OCI-LY7 (cell line): ENCODE data around the gene DNAH6. TPM values are rescaled to one million over a fixed set of nuclear protein-coding genes. Genes with fewer than 3 reads are reported as not detected.

Experiments
- BruUV-seq: library from RNA; stranded (reverse); fragments of 400-500 nt; replicated peaks from 2 replicates; lab custom pipeline; 2021; lab: Mats Ljungman, UMichigan
- CTCF ChIA-PET: fragments of 300-600 bp; sonication (Branson Sonifier 250); formaldehyde crosslinking; loops from one replicate; lab custom pipeline; 2022; ENCODE audit warnings: antibody characterized with exemption; ENCODE audit not compliant: unreplicated experiment; lab: Charles Lee
- POLR2A ChIA-PET: fragments of 300-600 bp; sonication (Branson Sonifier 250); formaldehyde crosslinking; loops from one replicate; lab custom pipeline; 2022; ENCODE audit warnings: antibody characterized with exemption; lab: Charles Lee
- DNase-seq: peaks from one replicate; pipeline ENCODE4 v3.0.0-alpha.2; 2015; ENCODE audit warnings: low spot score
- H2AFZ ChIP-seq: fragments of 200-600 bp; sonication (generic), shearing (Covaris generic); 2 replicates; pipeline ENCODE4 v1.6.1; 2014; ENCODE audit warnings: mild to moderate bottlenecking, antibody characterized with exemption, low read length, moderate library complexity
- H3K27ac ChIP-seq: fragments of 200-600 bp; sonication (generic); 2 replicates; pipeline ENCODE4 v1.5.1; 2014; ENCODE audit warnings: mixed run types, low read depth, mild to moderate bottlenecking, moderate library complexity, low read length, inconsistent platforms; ENCODE audit not compliant: poor library complexity, severe bottlenecking
- H3K36me3 ChIP-seq: fragments of 200-600 bp; sonication (generic); 2 replicates; pipeline ENCODE4 v1.6.1; 2014; ENCODE audit warnings: mild to moderate bottlenecking, antibody characterized with exemption, low read length, moderate library complexity, mixed read lengths; ENCODE audit not compliant: insufficient read depth
- H3K4me1 ChIP-seq: fragments of 200-600 bp; sonication (generic); 2 replicates; pipeline ENCODE4 v1.5.1; 2014; ENCODE audit warnings: mild to moderate bottlenecking, low read length; ENCODE audit not compliant: insufficient read depth, poor library complexity, severe bottlenecking
- H3K4me2 ChIP-seq: fragments of 200-600 bp; sonication (generic); 2 replicates; pipeline ENCODE4 v1.6.1; 2014; ENCODE audit warnings: mild to moderate bottlenecking, low read length
- H3K4me3 ChIP-seq: fragments of 200-600 bp; sonication (generic); 2 replicates; pipeline ENCODE4 v1.5.1; 2014; ENCODE audit warnings: mild to moderate bottlenecking, low read depth, low read length; ENCODE audit not compliant: poor library complexity, severe bottlenecking
- H3K79me2 ChIP-seq: fragments of 200-600 bp; sonication (generic); 2 replicates; pipeline ENCODE4 v1.6.1; 2016; ENCODE audit warnings: low read depth, mild to moderate bottlenecking, low read length, moderate library complexity, mixed read lengths; ENCODE audit not compliant: insufficient read depth
- H3K9me2 ChIP-seq: fragments of 200-600 bp; sonication (generic); 2 replicates; pipeline ENCODE4 v1.6.1; 2016; ENCODE audit warnings: mild to moderate bottlenecking, low read length, mixed read lengths; ENCODE audit not compliant: insufficient read depth
- H3K9me3 ChIP-seq: fragments of 200-600 bp; sonication (generic); 2 replicates; pipeline ENCODE4 v1.6.1; 2014; ENCODE audit warnings: mild to moderate bottlenecking, mixed run types, low read length, mixed read lengths
- H4K20me1 ChIP-seq: fragments of 200-600 bp; sonication (generic); 2 replicates; pipeline ENCODE4 v1.6.1; 2014; ENCODE audit warnings: mild to moderate bottlenecking, antibody characterized with exemption, low read length, moderate library complexity, mixed read lengths; ENCODE audit not compliant: insufficient read depth
- EZH2phosphoT487 ChIP-seq: fragments of 200-600 bp; sonication (generic); IDR thresholded peaks from 2 replicates; pipeline ENCODE4 v1.6.1; 2018; ENCODE audit warnings: low read depth, borderline replicate concordance, mild to moderate bottlenecking, mixed run types, antibody characterized with exemption, low read length, moderate library complexity, mixed read lengths
- intact Hi-C: fragments of 100-400 bp; cut with micrococcal nuclease; formaldehyde crosslinking; loops from one replicate; pipeline ENCODE4 v1.10.0; 2022; ENCODE audit not compliant: unreplicated experiment
- total RNA-seq, 2 experiments: library from RNA; depleted of rRNA in 1 of 2; stranded (reverse); fragments of >200 nt in 1 of 2; shearing (Covaris generic) in 1 of 2; gene quantifications; 2 replicates each; pipeline ENCODE4 v1.2.3, GENCODE V29; 2014 to 2022
- TF ChIP-seq, protein P1 (sequence below): fragments of 200-600 bp; sonication (generic); conservative IDR thresholded peaks from 2 replicates; pipeline ENCODE4 v1.5.1; 2014; ENCODE audit warnings: mild to moderate bottlenecking, antibody characterized with exemption, low read length, moderate library complexity, mixed read lengths

DNAH6 gene
- total RNA-seq, 2 experiments from 2014 or later, result 0.63 to 1.6 TPM

DNA sequence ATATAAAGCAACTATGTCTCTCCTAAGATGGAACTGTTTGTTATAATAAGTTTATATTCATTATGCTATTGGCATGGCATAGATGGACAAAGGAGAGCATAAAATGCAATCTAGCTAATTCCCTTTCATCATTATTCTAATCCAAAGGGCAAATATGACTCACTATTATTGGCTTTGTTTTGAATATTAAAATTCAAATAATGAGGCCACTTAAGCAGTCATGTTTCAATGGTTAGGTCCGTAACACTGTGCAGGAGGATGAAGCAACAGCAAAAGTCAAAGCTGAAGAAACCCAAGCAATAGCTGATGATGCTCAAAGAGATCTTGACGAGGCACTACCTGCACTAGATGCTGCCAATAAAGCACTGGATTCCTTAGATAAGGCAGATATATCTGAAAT lies 187.5 kb downstream of the DNAH6 start:
- ChIA-PET CTCF (no interaction called here), POLR2A (interaction anchor here (0.5 to 0.6 kb wide), 2 partner anchors 152 to 701 kb away, joined by 4 to 5 read pairs; no protein-coding TSS in a partner anchor)
- Histone ChIP-seq H3K4me1 (no peaks in the 10 kb centered on the region), H3K27ac (no peak overlapping the region), H3K36me3 (no peaks in the 10 kb centered on the region), H3K4me2 (no peak overlapping the region), H4K20me1 (no peaks in the 10 kb centered on the region), H3K9me2 (no peaks in the 10 kb centered on the region), H3K79me2 (no peaks in the 10 kb centered on the region), H2AFZ (no peak overlapping the region), H3K9me3 (no peaks in the 10 kb centered on the region), H3K4me3 (no peak overlapping the region)
- intact Hi-C loops, result no loop called here
- no TSS peak for BruUV-seq
- no peak for DNase-seq
- TF ChIP-seq EZH2phosphoT487, result no peak
- TF ChIP-seq, protein P1, sequence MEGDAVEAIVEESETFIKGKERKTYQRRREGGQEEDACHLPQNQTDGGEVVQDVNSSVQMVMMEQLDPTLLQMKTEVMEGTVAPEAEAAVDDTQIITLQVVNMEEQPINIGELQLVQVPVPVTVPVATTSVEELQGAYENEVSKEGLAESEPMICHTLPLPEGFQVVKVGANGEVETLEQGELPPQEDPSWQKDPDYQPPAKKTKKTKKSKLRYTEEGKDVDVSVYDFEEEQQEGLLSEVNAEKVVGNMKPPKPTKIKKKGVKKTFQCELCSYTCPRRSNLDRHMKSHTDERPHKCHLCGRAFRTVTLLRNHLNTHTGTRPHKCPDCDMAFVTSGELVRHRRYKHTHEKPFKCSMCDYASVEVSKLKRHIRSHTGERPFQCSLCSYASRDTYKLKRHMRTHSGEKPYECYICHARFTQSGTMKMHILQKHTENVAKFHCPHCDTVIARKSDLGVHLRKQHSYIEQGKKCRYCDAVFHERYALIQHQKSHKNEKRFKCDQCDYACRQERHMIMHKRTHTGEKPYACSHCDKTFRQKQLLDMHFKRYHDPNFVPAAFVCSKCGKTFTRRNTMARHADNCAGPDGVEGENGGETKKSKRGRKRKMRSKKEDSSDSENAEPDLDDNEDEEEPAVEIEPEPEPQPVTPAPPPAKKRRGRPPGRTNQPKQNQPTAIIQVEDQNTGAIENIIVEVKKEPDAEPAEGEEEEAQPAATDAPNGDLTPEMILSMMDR, result no peak

DNA sequence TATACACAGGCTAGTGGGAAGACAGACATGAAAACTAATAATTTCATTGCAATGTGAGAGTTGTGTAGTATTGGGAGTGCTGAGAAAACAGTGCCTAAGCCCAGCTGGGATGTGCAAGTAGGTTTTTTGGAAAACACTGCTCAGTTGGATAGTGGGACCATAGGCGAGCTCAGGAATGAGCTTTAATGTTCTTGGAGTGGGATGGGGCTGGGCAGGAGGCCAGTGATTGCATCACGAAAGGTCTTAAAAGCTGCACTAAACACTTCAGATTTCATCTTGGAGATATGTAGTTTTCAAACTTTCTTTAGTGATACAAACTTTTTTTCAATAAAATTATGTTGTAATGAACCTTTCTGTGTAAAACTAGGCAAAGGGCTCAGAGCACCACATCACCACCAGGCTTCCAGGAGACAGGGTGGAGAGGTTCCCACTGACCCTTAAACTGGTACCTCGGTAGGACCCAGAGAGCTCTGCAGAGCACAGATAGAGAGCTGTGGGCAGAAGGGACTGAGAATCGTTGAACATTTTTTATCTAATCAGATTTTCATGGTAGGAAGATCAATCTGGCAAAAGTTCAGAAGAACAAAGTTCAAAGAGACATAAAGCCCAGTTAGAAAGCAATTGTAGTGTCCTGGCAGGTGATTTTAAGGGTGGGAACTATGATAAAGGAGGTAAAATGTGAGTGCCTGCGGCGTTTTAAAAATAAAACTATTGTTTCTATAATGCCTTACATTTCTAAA lies 188.4 kb downstream of the DNAH6 start:
- Histone ChIP-seq H3K79me2 (no peaks in the 10 kb centered on the region), H3K9me2 (no peaks in the 10 kb centered on the region), H3K27ac (no peak overlapping the region), H3K9me3 (no peaks in the 10 kb centered on the region), H2AFZ (no peak overlapping the region), H4K20me1 (no peaks in the 10 kb centered on the region), H3K36me3 (no peaks in the 10 kb centered on the region), H3K4me3 (no peak overlapping the region), H3K4me1 (no peaks in the 10 kb centered on the region), H3K4me2 (no peak overlapping the region)
- no TSS peak for BruUV-seq
- POLR2A ChIA-PET, result interaction anchor here (0.6 kb wide), 1 partner anchor 151 kb away, joined by 4 read pairs; no protein-coding TSS in a partner anchor
- DNase-seq, result no peak
- intact Hi-C loops, result no loop called here
- CTCF ChIA-PET, result no interaction called here
- TF ChIP-seq, protein P1, result no peak
- no peak for TF ChIP-seq EZH2phosphoT487

DNA sequence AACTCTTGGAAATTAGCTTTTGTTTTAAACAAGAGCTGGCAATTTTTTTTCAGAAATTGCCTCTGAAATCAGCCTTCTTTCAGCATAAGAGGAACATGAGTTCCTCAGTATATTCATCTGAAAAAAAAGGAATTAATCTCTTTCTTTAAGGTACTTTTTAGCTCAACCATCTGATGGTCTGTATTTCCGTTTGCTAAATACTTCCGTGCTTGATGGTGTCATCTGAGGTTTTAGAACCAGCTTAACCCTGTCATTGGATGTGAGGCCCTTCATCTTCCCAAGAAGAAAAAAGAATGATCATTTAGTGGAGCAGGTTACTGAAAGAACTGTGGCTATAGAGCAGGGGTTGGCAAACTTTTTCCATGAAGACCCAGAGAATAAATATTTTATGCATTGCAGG lies 189.6 kb downstream of the DNAH6 start:
- Histone ChIP-seq H3K4me1 (no peaks in the 10 kb centered on the region), H3K4me2 (no peak overlapping the region), H3K79me2 (no peaks in the 10 kb centered on the region), H3K27ac (no peak overlapping the region), H3K9me3 (no peaks in the 10 kb centered on the region), H3K36me3 (no peaks in the 10 kb centered on the region), H4K20me1 (no peaks in the 10 kb centered on the region), H2AFZ (no peak overlapping the region), H3K4me3 (no peak overlapping the region), H3K9me2 (no peaks in the 10 kb centered on the region)
- CTCF ChIA-PET, result no interaction called here
- TF ChIP-seq, protein P1, result no peak
- no peak for TF ChIP-seq EZH2phosphoT487
- POLR2A ChIA-PET, result interaction anchor here (1.1 kb wide), 1 partner anchor 21 kb away, joined by 3 read pairs; no protein-coding TSS in a partner anchor
- BruUV-seq, result no TSS peak
- intact Hi-C loops, result no loop called here
- no peak for DNase-seq
